Lower leg skin (tissue), 4 donors: ENCODE measurements around the gene NUDT2. TPM values are rescaled to one million over a fixed set of nuclear protein-coding genes. Genes with fewer than 3 reads are reported as not detected.

Experiments used
- DNase-seq, 2 donors: peaks; one replicate each; pipeline ENCODE4 v3.0.0-alpha.2; 2019; ENCODE audit warnings: low spot score in 2 of 2
- H3K4me3 ChIP-seq: fragments of 200-600 bp; sonication (generic); 2 replicates; pipeline ENCODE4 v1.5.1; 2017; ENCODE audit warnings: mild to moderate bottlenecking, low read depth; ENCODE audit not compliant: poor library complexity, severe bottlenecking
- CTCF ChIP-seq, 3 donors: fragments of 450-650 bp; IDR thresholded peaks; one replicate each; pipeline ENCODE4 v1.5.1; 2016; ENCODE audit warnings: antibody characterized with exemption in 3 of 3, mild to moderate bottlenecking in 3 of 3, moderate library complexity in 2 of 3
- POLR2A ChIP-seq, 2 donors: fragments of 450-650 bp; IDR thresholded peaks; one replicate each; pipeline ENCODE4 v1.6.1; 2016 to 2017; ENCODE audit warnings: antibody characterized with exemption in 2 of 2, mild to moderate bottlenecking in 1 of 2, moderate library complexity in 1 of 2
- WGBS, 2 donors: methylation state at CpG; one replicate each; pipeline ENCODE4 v1.1.5; 2018; 5-methylcytosine and 5-hydroxymethylcytosine counted together
- intact Hi-C: fragments of 100-400 bp; cut with DNase I; formaldehyde crosslinking; loops from one replicate; pipeline ENCODE4 v1.15.0; 2023; ENCODE audit warnings: low total_unique reads
- total RNA-seq, 4 donors: library from RNA; depleted of rRNA; stranded (reverse); fragments of >200 nt; gene quantifications; one replicate each; pipeline ENCODE4 v1.1.0, GENCODE V29; 2016

NUDT2 gene
- total RNA-seq, 4 donors from 2014 or later, result 15.1 to 27.1 (median 20.2) TPM

GRCh38 chr9:34392511-34392910, 63.1 kb downstream of the NUDT2 start:
- no peak for TF ChIP-seq POLR2A (IDR thresholded peaks at IDR 0.05)
- no peak for TF ChIP-seq CTCF (IDR thresholded peaks at IDR 0.05)
- 48 to 50% methylated on average over 1 of the region's 1 CpG for WGBS, 2 donors
- intact Hi-C loops, result no loop called here
- DNase-seq, result no peak
- H3K4me3 ChIP-seq, result no peak overlapping the region

Other genes with a start within 250 kb of the NUDT2 start
- gene DCAF12, start 202.9 kb upstream of the NUDT2 start, total RNA-seq, result 10 to 100 TPM; 21.9 to 30.7 (median 26.8) TPM
- 10 to 100 TPM; 40.0 to 63.7 (median 53.2) TPM for gene UBAP1, start 150.5 kb upstream of the NUDT2 start, total RNA-seq
- 1 to 10 TPM in 2 of 4 donors, under 1 TPM in 2; 0.42 to 1.4 (median 0.99) TPM for gene KIF24, start 301 bp upstream of the NUDT2 start, total RNA-seq
- gene MYORG, start 47.3 kb downstream of the NUDT2 start, total RNA-seq, result 10 to 100 TPM in 1 of 4 donors, 1 to 10 TPM in 3; 4.3 to 13.6 (median 6.1) TPM
- gene FAM219A, start 129.0 kb downstream of the NUDT2 start, total RNA-seq, result 10 to 100 TPM; 12.6 to 19.7 (median 13.5) TPM
- not detected for gene DNAI1, start 129.2 kb downstream of the NUDT2 start, total RNA-seq
- gene ENHO, start 193.4 kb downstream of the NUDT2 start, total RNA-seq, result 1 to 10 TPM in 2 of 4 donors, under 1 TPM in 1, not detected in 1; 0.91 to 7.6 (median 2.6) TPM